HG03378 (cell line): ENCODE data around the gene BTBD2.
"Not testable (repeated sequence)": the region's sequence is repeated elsewhere in the genome, so short reads cannot be mapped to it uniquely, and the experiment has no call there.

Source experiments
- ATAC-seq: cut with Tn5 transposase; IDR thresholded peaks from one replicate; pipeline ENCODE4 v1.9.1; 2021; ENCODE audit warnings: mild to moderate bottlenecking, moderate library complexity; ENCODE audit not compliant: unreplicated experiment

The BTBD2 gene

GRCh38 chr19:2016041-2016807 is 710 bp upstream of the BTBD2 start:
- ATAC-seq = no peak

GRCh38 chr19:2014731-2015607 is 545 bp downstream of the BTBD2 start:
- no peak for ATAC-seq

GRCh38 chr19:2014131-2014571 is 1.4 kb downstream of the BTBD2 start:
- no peak for ATAC-seq

- no peak for ATAC-seq
These were observed 1.9 kb downstream of the BTBD2 start for GRCh38 chr19:2013683-2013961.

GRCh38 chr19:2012941-2013682 is 2.4 kb downstream of the BTBD2 start:
- no peak for ATAC-seq

GRCh38 chr19:2011169-2011568 is 4.3 kb downstream of the BTBD2 start:
- ATAC-seq = no peak

GRCh38 chr19:2010135-2010668 is 5.3 kb downstream of the BTBD2 start:
- no peak for ATAC-seq

- ATAC-seq = no peak
These were observed 11.6 kb downstream of the BTBD2 start for GRCh38 chr19:2003874-2004273.

GRCh38 chr19:1999856-2000515 is 15.5 kb downstream of the BTBD2 start:
- ATAC-seq = no peak

GRCh38 chr19:1998712-1999708 is 16.5 kb downstream of the BTBD2 start:
- no peak for ATAC-seq

GRCh38 chr19:1997353-1998233 is 17.9 kb downstream of the BTBD2 start:
- no peak for ATAC-seq

- no peak for ATAC-seq
These were observed 22.7 kb downstream of the BTBD2 start for GRCh38 chr19:1992759-1993260.

- ATAC-seq = no peak
These were observed 24.2 kb downstream of the BTBD2 start for GRCh38 chr19:1991018-1991913.

GRCh38 chr19:1990230-1991017 is 25.1 kb downstream of the BTBD2 start:
- ATAC-seq = no peak

GRCh38 chr19:1989513-1990229 is 25.8 kb downstream of the BTBD2 start:
- ATAC-seq = no peak

- not testable (repeated sequence) for ATAC-seq
These were observed 27.1 kb downstream of the BTBD2 start for GRCh38 chr19:1988464-1988863.
